AML-193 (cell line): ENCODE measurements around the gene UBL5.
A peak's percentile ranks its signal among the peaks of the same experiment; 100 is the strongest.
"Not testable (repeated sequence)": the region's sequence is repeated elsewhere in the genome, so short reads cannot be mapped to it uniquely, and the experiment has no call there.

ENCODE experiments used
- DNase-seq, 2 experiments: peaks; one replicate each; lab custom pipeline; 2025; lab: John Stamatoyannopoulos, UW

UBL5 gene

DNA sequence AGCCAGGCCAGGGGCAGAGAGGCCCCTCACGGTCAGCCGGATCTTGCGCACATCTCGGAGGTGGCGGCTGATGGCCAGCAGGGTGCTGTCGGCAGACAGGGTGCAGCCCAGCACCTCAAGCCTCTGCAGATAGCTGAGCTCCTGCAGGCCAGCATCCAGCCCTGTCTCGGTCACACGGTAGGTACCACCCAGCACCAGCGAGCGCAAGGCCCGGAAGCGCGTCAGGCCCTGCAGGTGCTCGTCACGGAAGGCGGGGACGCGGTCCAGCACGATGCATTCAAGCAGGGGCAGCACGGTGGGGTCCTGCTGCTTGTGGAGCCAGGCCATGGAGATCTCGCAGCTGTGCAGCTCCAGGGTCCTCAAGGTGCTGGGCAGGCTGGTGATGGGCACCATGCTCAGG lies 16.6 kb upstream of the UBL5 start:
- no peak for DNase-seq

DNA sequence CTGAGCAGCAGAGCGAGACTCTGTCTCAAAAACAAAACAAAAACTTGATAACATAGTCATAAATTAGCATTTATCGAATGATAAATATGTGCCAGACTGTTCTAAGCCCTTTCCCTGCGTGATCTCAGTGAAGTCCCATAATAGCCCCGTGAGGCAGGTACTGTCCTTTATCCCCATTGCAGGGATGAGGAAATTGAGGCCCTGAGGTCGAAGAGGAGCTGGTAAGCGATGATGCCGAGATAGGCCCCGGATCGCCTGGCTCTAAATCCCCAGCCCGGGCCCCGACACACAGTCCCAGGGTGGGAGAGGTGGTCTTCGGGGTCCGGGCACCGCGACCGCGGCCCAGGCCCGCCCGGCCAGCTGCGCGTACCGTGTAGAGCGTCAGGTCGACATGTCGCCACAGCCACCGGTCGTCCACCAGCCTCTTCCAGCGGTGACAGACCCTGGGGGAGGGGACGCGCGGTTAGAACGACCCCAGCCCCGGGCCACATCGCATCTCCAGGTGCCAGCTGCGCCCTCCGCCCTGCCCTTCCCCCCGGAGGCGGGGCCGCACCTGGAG lies 9.5 kb upstream of the UBL5 start:
- no peak for DNase-seq

DNA sequence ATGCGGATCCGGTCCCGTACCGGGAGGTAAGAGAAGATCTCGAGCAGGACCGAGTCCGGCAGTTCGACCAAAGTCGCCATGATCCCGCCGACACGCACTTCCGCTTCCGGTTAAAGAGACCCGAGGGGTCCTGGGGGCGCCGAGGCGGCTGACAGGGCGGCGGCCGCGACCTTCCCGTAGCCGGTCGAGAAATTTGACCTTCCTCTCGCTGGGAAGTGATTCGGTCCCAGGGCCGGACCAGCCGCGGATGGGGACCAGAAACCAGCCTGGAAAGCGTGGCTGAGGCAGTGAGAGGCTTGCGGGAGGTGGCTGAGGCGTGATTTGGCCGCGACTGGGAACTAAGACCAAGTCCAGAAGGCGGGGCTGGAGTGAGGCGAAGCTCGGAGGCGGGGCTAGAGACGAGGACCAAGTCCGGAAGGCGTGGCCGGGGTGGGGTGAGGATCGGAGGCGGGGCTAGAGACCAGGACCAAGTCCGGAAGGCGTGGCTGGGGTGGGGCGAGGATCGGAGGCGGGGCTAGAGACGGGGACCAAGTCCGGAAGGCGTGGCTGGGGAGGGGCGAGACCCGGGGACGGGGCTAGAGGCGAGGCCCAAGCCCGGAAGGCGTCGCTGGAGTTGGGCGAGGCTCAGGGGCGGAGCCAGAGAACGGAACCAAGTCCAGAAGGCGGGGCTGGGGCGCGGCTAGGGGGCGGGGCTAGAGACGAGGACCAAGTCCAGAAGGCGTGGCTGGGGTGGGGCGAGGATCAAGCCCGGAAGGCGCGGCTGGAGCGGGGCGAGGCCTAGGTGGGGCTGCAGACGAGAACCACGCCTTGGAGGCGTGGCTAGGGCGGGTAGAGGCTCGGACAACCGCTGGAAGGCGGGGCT lies 8.8 kb upstream of the UBL5 start, which contains the start of gene FBXL12:
FBXL12 (minus strand) TSS at position 346 of the 862 bp plus-strand sequence; CDS start at position 80, 266 bp downstream.
- peak; percentile 99 to 100 for DNase-seq

DNA sequence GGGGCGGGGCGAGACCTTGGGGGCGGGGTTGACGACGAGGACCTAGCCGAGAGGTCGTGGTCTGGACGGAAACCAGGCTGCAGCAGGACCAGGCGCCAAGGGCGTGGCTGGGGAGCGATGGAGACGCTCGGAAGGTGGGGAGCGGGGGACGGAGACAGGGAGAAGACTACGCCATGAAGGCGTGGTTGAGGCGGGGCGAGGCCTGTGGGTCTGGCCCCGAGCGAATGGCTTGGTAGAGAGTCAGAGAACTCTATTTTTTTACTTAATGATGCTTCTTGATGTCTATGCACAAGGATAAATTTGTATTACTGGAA lies 8.2 kb upstream of the UBL5 start:
- DNase-seq = no peak

DNA sequence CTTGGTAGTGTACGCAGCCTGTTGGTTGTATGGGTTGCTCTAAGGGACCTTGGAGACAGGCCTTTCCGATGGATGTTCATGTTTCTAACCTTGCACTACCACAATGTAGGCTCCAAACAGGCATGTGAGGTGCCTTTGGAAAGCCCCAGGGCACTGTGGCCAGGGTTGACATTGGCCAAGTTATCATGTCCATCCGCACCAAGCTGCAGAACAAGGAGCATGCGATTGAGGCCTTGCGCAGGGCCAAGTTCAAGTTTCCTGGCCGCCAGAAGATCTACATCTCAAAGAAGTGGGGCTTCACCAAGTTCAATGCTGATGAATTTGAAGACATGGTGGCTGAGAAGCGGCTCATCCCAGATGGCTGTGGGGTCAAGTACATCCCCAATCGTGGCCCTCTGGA lies 7.7 kb upstream of the UBL5 start:
- not testable (repeated sequence) for DNase-seq

DNA sequence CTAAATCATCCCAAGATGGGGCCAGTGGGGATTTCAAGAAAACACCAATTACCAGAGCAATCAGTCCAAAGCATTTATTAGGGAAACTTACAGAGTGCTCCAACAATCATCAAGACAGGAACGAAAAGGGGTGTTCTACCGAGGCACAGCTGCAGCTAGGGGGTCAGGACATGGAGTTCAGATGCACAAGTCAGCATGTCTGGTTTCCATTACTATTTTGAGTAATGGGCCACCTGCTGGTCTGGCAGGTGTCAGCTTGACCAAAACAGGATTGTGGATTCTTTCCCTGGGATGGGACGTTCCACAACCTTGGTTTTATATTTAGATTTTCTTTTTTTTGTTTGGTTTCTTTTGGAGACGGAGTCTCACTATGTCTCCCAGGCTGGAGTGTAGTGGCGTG lies 3.9 kb upstream of the UBL5 start:
- DNase-seq = no peak

DNA sequence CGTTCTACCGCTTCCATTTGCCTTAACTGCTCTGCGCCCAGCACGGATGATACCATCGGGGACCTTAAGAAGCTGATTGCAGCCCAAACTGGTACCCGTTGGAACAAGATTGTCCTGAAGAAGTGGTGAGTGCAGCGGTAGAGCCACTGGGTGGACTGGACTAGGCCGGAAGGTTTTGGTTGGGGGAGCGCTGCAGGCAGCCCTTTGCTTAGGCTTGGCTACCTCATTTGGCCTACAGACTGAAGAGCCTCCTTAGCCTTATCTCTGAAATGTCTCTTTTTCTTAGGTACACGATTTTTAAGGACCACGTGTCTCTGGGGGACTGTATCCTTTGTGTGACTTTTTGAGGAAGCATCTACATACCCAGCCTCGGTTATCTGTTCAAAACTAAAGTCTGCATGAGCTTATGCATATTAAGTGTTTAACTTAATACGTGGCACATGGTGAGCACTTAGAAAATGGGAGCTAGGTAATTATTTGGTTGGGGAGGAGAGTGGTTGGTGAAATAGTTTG lies 889 bp downstream of the UBL5 start:
- no peak for DNase-seq

DNA sequence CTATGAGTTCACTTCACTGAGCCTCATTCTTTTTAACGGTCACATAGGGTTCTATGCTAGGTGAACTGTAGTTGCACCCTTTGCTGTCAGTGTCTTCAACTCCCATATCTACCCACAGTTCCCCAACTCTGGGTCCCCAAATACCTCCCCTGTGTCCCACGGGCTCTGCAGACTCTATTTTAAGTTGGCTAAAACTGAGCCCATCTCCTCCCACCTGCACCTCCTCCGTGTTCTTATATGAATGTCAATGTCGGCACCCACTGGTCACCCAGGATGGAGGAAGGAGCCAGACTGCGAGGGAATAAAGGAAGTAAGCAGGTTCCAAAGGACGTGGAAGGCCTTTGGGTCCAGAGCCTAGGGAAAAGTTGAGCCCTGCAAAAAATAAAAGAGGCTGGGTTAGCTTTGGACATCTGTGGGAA lies 6.6 kb downstream of the UBL5 start:
- DNase-seq = no peak

DNA sequence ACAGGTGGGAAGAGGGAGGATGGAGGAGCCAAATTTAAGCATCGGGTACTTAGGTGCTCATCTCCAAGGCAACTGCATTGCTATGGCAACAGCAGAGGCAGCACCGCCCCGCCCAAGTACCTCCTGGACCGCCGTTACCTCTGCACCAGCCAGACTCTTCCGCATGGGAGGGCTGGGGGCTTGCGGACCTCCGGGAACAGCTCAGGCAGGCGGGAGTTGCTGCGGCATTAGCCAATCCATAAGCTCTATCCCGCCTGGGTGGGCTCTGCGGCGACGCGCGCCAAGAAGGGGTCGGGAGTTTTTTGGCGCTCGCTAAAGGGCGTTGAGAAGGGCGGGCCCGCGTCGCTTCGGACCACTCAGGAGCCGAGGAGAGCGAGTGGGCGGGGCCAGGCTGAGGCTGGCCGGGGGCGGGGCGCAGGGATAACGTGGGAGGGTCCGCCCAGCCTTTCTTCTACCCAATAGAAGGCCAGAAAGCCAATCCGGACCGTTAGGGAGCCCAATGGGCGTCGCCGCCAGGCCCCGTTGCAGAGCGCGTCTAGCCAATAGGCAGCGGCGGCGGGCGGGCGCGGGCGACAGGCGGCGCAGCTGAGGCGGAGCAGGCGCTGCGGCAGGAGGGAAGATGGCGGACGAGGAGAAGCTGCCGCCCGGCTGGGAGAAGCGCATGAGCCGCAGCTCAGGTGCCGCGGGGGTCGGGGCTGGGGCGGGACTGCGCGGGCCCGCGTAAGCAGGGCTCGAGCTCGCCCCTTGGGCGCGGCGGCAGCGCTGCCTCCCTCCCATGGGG lies 7.2 kb downstream of the UBL5 start, which contains the start of gene PIN1:
PIN1 (plus strand) TSS at position 593 of the 781 bp plus-strand sequence; CDS start at position 620, 27 bp downstream.
- peak; percentile 97 for DNase-seq

DNA sequence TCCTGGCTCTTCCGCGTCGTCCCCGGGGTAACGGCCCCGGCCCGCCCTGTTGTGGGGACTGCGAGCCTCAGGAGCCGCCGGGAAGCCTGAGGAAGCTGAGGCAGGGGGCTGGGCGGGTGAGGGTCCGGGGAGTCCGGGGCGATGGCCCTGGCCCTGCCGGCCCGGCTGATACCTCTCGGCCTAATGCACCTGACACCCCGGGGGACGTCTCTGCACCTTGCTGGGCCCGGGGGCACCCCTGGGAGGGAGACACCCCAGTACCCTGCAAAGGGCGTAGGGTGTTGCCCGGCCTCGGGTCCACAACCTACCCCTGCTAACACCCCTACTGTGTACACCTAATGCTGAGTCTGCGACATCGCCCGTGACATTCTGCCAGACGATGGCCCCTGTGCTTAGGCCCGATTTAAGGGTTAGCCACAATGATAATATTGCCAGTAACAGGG lies 7.8 kb downstream of the UBL5 start:
- no peak for DNase-seq

DNA sequence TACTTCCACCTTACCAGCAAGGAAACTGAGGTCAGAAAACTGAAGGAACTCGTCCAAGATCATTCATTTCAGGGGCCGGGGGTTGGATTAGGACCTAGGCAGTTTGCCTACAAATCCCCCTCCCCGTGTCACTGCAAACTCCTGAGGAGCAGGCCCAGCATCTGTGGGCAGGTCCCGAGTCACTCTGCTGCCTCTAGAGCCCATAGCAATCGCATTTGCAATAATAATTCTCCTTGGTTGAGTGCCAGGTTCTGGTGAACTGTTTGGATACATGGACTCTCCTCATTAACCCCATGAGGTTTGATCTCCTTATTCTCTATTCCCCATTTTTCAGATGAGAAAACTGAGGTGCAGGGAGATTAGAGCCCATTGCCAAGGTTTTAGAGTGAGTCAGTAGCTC lies 8.3 kb downstream of the UBL5 start:
- DNase-seq = no peak

DNA sequence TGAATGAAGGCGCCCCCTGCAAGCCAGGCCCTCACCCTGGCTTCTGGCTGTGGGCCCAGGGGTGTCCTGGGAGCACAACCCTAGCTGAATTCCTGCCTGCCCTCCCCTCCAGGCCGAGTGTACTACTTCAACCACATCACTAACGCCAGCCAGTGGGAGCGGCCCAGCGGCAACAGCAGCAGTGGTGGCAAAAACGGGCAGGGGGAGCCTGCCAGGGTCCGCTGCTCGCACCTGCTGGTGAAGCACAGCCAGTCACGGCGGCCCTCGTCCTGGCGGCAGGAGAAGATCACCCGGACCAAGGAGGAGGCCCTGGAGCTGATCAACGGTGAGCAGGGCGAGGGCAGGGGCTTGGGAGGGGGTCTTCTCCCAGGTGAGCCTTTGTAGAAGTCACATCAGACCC lies 10.6 kb downstream of the UBL5 start:
- no peak for DNase-seq

DNA sequence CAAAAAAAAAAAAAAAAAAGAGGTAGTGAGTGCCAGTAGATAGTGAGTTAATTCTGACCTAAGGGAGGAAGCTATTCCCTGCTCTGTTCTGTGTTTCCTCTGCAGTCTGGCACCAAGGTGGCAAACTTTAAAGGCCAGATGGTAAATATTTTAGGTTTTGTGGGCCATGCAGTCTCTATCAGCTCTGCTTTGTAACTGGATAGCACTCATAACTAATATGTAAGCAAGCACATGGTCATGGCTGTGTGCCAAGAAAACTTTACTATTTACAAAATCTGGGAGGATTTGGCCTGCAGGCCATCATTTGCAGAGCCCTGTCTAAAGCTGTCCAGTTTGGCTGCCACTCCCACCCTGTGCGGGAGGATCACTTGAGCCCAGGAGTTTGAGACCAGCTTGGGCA lies 11.7 kb downstream of the UBL5 start:
- no peak for DNase-seq

DNA sequence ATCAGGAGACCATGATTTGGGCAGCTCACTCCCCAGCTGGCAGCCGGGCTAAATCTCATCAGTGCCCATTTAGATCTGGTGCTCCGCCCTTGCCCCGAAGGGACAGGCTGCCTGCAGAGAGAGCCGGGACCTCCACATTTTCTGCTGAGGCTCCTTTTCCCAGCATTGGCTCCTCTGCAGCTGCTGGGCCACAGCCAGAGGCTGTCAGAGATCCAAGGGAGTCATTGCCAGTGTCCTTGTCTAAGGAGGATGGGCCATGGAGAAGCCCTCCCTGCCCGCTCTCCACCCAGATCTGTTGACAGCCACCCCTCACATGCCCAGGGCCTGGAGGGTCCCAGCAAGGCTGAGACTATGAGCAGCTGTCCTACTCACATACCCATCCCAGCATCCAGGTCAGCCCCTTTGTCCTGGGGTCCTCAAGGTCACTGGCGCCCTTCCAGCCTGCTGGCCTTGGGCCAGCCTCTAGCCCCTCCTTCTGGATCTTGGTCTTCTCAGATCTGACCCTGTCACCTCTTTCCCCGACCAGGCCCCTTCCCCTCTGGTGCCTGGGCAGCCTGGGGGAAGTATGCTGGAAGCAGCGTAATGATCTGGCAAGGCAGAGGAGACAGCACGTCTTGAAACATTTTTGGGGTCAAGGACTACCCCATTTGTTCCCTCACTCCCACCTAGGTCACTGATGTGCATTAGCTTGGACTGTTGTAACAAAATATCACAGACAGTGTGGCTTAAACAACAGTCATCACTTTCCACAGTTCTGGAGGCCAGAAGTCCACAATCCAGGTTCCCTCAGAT lies 15.3 kb downstream of the UBL5 start:
- no peak for DNase-seq

DNA sequence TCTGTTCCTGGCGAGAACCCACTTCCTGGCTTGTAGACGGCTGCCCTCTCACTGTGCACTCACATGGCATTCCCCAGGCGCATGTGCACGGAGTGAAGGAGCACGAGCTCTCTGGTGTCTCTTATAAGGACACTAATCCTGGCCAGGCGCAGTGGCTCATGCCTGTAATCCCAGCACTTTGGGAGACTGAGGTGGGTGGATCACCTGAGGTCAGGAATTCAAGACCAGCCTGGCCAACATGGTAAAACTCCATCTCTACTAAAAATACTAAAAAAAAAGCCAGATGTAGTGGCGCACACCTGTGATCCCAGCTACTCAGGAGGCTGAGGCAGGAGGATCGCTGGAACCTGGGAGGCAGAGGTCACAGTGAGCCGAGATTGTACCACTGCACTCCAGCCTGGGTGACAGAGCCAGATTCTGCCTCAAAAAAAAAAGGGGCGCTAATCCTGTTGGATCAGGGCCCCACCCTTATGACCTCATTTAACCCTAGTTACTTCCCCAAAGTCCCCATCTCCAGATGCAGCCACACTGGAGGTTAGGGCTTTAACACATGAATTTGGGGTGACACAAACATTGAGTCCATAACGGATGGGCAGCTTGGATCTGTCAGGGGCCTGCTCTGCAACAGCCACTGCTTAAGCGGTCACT lies 16.0 kb downstream of the UBL5 start:
- DNase-seq = not testable (repeated sequence)

DNA sequence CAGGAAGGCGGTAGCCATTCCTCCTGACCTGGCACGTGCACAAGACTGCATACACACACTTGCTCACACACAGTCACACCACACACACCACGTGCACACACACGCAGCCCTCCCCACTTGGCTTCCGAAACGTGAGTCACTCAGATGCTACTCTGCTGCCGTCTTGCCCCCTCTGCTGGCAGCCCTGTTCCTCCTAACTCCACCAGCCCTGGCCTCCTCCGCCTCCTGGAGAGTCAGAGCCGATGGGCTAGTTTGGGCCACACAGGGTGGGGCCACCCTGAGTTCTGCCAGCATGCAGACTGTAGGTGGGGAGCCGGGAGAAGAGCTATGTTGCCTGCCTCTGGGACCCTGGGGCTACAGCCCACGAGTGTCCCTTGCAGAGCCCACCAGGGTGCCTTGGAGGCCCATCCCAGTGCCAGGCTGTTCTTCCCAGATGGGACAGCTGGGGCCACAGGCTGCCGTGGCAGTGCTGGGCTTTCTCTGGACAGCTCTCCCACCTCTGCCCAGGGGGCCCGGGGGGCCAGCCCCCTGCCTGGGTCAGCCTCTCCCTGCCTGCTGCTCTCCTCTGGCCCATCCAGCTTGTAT lies 19.5 kb downstream of the UBL5 start:
- peak in 1 of 2 experiments; percentile 10 for DNase-seq

DNA sequence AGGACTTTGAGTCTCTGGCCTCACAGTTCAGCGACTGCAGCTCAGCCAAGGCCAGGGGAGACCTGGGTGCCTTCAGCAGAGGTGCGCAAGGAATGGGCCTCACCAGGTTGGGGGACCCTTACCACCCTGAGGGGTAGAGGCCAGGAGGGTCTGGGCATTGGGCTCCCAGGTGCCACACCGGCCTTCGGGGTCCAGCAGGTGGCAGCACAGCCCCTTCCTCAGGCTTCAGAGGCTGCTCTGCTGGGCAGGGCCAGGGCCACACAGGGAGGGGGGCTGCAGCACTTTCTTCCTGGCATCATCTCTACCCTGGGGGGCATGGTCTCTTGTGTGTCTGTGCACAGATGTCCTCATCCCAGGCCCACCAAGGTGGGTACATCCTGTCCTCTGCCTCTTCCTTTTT lies 20.3 kb downstream of the UBL5 start:
- no peak for DNase-seq

DNA sequence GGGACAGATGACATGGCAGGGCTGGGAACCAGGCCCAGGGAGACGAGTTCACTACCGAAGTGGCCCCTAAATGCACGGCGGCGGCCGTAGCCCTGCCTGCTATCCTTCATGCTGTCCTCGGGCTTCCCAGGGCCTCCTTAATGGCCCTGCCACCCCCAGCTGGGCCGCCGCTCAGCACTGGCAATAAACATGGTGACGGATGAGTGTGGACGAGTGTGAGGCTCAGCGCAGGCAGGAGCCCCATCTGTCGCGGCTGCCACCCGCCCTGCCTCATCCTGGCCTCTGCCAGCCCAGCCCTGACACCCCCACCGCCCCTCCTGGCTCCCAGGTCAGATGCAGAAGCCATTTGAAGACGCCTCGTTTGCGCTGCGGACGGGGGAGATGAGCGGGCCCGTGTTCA lies 21.0 kb downstream of the UBL5 start:
- no peak for DNase-seq

DNA sequence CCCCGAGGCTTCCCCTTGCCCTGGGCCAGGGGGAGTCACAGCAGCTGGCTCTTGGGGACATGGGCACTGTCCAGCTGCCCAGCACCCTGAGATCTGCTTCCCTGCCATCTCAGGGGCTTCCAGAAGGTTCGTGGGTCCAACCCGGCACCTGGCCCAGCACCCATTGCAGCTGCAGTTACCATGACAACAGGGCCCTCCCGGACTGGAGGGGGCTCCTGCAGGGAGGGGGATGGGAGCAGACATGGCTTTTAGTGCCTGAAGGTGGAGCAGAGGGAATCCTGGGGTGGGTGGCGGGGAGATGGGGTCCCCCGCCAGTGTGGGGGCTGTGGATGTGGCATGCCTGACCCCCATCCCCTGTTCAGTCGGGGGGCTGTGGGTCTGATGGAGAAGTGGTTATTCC lies 22.1 kb downstream of the UBL5 start:
- DNase-seq = no peak

DNA sequence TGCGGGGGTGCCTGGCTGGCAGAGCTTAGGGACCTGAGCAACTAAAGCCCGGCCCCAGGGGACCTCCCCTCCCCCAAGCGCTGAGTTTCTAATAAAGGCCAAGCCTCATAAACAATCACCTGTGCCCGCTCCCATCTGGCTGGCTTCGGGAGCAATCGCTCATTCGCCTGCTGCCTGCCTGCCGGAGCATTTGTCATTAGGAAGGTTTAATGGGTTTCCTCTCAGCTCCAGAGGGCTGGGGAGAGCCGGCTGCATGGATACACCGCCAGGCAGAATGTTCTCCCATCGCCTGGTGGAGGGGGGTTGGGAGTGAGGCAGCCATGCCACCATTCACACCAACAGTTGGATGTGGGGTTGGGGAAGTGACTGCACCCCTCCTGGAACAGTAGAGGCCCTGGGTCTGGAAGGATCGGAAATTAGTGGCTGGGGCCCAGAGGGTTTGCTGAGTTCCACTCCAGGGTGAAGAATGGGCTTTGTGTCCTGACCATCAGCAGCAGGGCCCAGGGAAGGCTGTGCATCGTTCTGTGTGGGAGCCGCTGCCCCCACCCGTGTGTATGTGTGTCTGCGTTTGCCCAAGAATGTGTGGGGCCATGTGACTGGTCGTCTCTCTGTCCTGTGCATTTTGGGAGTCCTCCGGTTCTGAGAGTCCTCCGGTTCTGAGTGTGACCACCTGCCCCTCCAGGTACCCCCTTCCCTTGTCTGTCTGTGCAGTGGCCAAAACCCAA lies 22.7 kb downstream of the UBL5 start:
- no peak for DNase-seq
